HG03565 (cell line): ENCODE data around the gene DNAJC25.

Experiments
- ATAC-seq: cut with Tn5 transposase; IDR thresholded peaks from one replicate; pipeline ENCODE4 v1.9.1; 2021; ENCODE audit warnings: mild to moderate bottlenecking, moderate library complexity; ENCODE audit not compliant: unreplicated experiment

Gene DNAJC25

DNA sequence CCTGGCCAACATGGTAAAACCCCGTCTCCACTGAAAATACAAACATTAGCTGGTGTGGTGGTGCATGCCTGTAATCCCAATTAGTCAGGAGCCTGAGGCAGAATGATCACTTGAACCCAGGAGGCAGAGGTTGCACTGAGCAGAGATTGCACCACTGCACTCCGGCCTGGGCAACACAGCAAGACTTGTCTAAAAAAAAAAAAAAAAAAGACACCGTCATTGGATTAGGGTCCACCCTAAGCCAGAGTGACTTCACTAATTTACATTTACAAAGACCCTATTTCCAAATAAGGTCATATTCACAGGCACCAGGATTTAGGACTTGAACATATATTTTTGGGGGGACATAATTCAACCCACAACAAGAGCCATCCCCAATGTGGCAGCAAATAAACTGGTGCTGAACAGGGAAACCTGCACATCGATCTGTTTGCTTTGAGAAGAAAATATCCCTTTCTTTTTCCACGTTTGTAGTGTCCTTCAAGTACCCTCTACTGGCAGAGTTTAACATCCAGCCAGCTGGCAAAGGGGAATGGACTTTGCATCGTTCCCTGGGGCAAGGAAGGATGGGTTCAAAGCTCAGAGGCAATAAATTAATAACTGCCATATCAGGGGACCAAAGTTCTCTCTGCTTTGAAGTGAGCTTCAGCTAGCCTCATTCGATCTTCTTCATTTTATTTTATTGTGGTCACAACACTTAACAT is 3.7 kb upstream of the DNAJC25 start:
- no peak for ATAC-seq

DNA sequence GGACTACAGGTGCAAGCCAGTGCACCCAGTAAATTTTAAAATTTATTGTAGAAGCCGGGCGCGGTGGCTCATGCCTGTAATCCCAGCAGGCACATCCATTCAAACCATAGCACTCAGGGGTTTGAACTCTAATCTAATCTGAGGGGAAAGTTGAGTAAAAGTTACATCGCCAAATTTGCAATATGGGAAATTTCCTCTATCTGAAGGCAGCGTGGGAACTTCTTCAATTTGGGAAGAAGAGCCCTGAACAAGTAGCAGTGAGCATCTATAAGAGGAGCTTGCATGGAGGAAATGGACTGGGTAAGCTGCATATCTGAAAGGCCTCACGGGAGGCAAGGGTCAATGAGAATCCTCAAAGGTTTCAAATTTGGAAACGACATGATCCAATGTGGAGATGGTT is 2.7 kb upstream of the DNAJC25 start:
- ATAC-seq = no peak

DNA sequence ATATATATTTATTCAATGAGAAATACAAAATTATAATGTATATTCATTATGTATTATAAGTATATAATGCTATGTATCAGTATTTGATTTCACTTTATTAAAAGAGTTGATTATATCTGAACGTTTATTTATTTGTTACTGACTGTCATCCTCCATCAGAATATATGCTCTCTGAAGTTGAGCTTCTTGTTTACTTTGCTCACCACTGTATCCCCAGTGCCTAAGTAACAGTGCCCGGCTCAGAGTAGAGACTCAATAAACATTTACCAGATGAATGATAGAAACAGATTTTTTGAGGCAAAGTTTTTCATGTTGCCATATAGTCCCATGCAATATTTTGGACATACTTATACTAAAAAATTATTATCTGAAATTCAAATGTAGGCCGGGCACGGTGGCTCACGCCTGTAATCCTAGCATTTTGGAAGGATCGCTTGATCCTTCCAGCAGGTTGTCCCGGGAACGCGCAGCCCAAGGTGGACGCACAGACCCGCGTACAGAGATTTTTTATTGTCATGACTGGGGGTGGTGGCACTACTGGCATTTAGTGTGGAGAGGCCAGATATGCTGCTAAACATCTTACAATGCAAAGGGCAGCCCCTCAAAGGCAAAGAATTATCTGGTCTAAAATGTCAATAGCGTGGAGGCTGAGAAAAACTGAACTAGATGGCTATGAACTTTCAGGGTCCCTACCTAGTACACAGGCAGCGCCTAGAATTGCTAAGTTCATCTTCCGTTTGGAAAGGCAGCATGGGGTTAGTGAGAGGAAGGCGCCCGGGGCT is 761 bp upstream of the DNAJC25 start:
- peak; percentile 11 for ATAC-seq

DNA sequence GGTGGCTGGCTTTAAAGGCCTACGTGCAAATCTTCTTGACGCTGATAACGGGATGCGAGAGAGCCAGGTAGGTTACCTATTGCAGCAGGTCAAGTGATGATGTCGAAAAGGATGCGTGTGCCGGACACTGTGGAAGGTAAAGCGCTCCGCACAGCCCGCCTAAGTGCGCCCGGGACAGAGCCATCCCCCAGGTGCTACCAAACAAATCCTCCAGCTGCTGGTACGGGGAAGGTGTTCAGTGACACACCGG is 245 bp upstream of the DNAJC25 start:
- ATAC-seq = no peak

DNA sequence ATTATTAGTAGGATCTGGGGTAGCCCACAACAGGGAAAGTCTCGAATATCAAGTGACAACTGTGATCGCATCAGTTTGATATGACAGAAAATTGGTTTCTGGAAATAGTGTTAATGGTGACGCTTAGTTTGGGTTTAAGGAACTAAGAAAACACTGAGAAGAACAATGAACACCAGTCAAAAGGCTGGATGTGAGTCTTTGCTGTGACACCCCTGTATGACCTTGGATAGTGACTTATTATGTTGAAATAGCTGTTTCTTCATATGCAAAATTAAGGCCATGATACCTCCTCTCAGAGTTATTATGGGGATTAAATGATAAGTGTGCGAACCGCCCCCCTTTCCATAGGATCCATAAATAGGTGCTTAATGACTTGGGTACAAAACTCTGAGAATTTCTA is 926 bp downstream of the DNAJC25 start:
- ATAC-seq = no peak

DNA sequence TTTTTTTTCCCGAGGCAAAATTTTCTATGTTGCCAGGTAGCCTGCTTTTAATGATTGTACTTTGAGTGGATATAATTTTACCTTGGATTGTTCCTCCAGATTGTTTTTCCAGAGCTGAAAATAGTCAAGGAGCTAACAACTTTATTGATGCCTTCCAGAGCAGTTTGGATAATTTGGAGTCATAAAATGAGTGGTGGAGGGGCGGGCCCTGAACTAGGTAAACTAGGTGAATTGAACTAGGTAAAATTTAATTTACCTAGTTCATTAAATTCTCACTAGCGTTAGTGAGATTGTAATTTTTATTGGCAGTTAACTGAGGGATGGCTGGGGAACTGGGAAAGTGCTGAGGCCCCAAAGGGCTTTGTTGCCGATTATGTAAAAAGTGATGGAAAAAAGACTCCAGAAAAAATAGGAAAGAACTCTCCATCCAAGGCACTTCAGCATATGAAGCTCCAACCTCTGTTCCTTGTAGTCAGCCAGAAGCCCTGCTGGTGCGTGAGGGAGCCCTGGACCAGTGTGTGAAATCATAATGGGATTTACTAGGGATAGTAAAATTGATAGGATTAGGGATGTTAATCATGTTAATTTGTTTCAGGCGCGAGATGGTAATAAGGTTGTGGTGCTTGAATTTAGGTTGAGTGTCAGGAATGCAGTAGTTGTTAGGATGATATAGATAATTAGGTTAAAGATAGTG is 1.7 kb downstream of the DNAJC25 start:
- ATAC-seq = no peak

DNA sequence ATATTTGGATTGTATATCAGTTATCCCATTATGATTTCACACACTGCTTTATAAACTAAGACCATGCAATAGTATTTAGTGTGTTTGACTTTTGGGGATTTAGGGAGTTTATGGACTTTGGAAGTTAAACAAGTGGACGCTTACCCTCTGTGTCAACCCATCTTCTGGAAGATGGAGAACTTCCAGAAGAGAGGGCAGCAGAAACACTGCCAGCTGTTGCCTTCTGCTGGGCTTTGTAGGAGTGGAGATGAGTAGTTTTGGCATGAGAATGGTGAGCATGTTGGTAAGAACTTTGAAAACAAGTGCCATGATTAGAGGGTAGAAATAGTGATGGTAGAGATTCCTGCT is 2.2 kb downstream of the DNAJC25 start:
- no peak for ATAC-seq

DNA sequence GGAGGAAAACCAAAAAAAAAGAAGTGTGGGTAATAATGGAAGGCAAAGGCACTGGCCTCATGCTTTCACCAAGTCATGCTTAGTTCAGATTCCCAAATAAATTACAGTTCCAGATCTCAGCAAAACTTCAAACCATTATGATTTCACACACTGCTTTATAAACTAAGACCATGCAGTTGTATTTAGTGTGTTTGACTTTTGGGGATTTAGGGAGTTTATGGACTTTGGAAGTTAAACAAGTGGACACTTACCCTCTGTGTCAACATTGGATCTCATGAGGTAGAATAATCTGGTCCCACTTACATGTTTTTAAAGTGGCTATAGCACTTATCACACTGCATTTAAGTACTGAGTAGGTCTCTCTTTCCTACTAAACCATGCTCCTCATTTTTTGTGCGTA is 3.7 kb downstream of the DNAJC25 start:
- no peak for ATAC-seq

DNA sequence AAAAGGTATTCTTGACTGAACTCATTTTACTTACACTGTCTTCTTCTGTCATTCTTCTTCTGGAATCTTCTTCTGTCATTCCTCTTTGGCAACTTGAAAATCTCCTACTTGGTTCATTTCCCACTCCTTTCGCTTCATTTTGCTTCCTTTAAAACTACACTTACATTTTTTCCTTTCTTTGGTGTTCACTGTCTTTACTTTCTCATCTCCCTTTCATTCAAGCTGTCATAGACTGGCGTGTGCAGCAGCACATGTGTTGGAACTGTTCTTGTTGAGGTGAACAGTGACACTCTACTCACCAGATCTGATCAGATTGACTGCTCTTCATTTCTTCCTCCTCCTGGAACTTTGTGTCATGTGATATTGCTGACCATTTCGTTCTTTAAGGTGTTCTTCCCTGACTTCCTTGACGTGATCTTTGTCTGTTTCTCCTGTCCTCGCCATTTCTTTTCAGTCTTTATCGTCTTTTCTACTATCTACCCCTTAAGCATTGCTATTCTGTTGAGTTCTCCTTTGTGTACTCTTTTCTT is 6.4 kb downstream of the DNAJC25 start:
- no peak for ATAC-seq

DNA sequence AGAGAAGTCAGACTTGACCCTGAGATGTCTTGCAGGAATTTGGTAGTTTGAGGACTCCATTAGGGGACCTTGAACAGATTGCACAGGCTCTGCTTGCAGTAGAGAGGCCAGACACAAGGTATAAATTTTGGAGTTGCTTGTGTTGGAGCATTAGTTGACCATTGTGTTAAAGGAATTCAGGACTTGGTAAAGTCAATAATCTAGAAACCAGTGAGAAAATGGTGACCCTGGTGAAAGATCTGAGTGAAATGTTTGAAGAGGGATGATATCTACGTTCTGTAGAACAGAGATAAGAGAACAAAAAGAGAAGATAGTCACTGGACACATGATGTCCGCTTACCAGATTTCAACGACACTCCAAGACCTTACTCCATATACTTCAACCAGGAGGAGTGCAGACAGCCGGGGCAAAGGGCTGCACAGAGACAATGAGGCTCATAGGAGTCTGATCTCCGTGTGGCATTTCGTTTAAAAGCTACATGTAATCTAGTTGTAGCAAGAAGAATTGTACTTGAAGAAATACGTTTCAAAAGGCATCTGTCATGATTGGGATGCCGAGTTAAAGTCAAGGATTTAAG is 13.2 kb downstream of the DNAJC25 start:
- ATAC-seq = no peak

DNA sequence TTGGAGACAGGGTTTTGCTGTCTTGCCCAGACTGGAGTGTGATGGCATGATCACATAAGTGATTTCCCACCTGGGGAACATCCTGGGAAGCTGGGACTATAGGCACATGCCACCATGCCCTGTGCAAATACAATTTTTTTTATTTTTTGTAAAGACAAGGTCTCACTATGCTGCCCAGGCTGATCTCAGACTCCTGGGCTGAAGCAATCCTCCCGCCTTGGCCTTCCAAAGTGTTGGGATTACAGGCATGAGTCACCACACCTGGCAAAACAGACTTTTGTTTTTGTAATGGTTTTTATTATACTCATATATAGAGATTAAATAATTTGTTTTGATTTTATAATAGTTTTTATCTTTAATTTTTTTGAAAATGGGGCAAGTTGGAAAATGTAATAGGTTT is 14.7 kb downstream of the DNAJC25 start:
- no peak for ATAC-seq

DNA sequence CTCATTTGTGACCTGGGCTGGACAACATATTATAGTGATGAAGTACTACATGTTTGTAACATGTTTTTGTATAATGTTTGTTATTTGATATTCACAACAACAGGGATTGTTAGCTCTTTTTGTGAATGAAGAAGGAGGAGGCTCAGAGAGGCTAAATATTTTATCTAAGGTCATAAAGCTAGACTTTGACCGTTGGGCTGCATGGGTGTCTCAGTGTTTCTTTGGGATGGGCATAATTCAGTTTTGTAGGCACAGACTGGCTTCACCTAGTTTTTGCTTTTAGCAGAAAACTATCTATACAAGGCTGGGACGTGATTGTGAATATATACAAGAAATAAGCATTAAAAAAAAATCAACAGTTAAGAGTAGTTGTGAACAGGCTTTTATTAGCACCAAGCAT is 15.3 kb downstream of the DNAJC25 start:
- no peak for ATAC-seq

DNA sequence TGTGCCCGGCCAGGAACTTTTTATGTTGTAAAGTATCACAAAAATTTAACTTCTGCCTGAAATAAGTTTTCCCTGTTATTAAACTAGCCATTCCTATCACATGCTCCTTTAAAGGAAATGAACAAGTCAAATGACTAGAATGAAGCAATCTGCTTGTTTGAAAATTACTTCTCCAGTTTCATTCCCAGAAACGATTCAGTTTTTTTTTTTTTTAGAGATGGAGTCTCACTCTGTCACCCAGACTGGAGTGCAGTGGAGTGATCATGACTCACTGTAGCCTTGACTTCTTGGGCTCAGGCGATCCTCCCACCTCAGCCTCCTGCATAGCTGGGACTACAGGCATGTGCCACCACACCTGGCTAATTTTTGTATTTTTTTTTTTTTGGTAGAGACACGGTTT is 16.9 kb downstream of the DNAJC25 start:
- no peak for ATAC-seq

DNA sequence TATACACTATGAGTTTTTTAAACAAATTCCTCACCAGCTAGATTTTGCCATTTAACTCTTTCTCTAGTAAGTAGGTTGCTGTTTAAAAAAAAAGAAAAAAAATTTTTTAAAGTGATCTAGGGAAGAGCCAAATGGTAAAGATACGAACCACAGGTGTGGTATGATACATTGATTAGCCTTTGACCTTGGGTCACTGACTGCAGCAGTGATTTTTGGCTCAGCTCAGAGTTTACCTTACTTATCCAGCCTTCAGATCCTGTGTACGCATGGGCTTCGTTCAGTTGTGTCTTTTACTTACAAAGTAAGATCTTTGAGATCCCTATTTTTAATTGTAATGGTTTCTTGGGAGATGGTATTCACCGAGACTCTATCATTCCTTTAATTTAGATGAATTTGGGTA is 17.9 kb downstream of the DNAJC25 start:
- no peak for ATAC-seq

DNA sequence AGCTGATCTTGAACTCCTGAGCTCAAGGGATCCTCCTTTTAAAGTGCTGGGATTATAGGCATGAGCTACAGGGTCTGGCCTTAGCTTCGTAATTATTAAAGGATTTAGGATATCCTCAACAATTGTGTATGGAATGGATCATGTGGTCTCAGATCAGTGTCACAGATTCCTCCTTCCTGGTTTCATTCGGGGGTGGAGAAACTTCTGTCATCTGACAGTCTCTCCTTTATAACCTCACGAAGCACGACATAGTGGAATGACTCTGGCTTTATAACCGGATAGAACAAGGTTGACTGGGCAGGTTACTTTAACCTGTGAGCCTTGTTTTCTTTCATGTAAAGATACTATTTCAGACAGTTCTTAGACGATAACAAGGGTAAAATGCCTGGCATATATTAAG is 25.9 kb downstream of the DNAJC25 start:
- ATAC-seq = no peak

DNA sequence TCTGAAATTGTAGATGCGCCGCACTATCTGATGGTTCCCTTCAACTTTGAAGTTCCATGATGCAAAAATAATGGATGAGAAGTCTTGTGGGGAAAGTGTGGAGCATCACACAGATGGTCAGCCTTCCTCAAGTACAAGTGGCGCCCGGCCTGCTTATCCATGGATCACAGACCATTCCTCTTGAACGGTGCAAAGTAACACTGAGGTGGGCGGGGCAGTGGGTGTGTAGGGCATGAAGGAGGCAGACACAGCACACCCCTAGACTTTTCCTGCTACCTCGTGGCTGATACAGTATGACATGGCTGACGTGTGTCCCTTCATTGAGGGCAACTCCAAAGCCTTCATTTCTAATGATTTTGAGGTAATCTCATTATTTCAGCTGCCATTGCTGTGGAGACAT is 27.8 kb downstream of the DNAJC25 start:
- ATAC-seq = no peak

DNA sequence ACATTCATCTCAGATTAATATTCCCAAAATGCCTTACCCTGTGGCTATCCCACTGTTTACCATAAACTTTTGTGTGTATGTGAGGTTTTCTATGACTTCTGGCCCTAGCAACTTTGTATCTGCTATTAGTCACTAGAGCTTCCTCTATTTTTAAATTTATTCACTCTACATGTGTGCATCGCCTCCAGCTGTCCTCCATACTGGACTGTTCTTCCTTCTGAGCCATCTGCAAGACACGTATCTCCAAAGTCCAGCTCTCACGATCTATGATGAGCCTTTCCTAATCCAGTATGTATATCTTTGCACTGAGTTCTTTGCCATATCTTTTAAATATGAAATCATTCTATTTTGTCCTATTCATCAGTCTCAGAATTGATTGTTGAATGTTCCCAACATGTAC is 28.6 kb downstream of the DNAJC25 start:
- no peak for ATAC-seq

DNA sequence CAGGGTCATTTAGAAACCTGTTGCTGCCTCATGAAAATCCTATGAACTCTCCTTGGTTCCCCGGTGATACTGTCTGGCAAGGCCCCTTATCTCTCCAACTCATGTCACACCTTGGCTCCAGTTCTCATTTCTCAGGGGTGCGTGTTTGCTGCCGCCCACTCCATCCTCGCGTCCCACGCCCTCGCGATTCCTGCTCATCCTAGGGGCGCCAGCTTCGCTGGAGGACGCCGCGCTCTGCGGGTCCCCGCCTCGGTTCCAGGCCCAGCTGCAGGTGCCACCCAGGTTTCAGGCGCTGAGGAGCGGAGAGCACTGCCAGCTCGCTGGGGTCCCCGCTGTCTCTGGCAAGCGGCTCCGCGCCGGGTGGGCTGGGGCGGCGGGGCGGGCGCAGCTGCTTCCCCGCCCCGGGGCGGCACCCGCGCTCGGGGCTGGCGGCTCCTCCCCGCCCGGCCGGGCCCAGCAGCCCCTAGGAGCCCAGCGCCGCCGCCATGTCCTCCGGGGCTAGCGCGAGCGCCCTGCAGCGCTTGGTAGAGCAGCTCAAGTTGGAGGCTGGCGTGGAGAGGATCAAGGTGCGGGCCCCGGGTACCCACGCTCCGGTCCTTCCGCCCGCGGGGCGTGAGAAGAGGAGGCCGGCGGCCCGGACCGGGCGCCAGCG is 30.1 kb downstream of the DNAJC25 start, which contains the start of gene GNG10:
Gene GNG10 (plus strand): TSS at position 456 of the 652 bp plus-strand sequence. CDS start 30 bp downstream, at position 486.
- peak; percentile 72 for ATAC-seq

DNA sequence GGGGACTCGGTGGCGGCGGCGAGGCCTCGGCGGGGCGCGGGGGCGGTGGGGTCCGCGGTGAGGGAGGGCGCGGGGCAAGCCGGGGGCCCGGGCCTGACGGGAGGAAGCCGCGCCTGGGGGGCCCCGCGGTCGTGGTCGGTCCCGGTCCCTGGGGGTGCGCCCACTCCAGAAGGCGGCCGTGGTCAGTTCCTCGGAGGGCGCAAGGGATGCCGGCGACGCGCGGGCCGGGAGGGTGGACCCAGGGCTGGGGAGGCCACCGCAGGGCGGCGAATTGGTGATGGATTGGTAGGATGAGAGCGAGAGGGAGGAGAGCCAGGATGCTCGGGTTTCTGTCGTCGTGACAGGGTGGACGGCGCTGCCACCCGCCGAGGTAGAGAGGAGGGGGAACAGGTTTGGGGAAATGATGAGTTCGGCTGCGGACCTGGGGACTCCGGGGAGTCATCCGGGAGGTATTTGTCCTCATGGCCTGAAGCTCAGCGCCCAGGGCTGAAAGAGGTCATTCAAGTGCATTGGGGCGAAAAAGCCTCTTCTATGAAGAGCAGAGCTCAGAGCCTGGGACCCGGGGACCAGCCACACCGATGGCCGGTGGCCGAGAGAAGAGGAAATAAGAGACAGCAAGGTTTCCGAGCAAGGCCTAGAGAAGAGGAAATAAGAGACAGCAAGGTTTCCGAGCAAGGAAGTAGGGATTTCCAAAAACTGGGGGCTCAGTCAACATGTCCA is 30.8 kb downstream of the DNAJC25 start:
- ATAC-seq = peak; percentile 20

DNA sequence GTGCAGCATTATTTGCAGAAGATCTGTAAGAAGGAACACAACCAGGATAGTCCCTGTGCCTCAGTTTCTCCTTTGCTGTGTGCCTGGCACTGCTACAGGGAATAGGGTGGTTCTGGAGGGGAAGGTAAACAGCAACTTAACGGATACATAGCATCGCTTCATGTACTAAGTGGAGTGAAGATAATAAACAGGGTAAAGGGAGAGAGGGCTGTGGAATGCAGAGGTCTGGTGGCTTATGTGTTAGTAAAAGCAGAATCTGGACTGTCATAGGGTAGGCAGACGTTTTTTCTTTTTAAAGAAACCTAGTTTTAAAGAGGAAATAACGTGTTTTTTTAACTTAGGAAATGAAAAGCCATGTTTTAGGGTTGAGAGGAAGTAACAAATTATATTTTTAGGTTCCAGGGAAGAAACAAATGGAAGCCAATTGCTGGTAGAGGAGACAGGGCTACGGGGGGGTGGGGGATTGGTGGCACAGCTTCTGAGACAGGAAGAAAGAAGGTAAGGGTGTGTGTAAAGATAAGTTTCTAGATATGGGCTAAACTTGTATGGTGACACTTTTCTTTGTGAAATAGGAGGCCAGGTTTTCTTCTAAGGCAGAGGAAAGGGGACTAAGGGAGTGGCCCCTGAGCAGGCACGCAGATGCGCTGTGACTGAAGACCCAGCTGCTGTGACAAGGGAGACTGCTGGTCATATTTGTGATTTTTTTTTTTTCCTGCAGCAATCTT is 31.6 kb downstream of the DNAJC25 start:
- no peak for ATAC-seq
